HepG2 (cell line): ENCODE results near the gene OR2L3. TPM values are rescaled to one million over a fixed set of nuclear protein-coding genes. Genes with fewer than 3 reads are reported as not detected.

Experiments used
- ATAC-seq: fragments of 200-7000 bp; cut with Tn5 transposase; 3 replicates; pipeline ENCODE4 v1.9.1; 2020; ENCODE audit warnings: mild to moderate bottlenecking, moderate library complexity
- BruUV-seq: library from RNA; stranded (reverse); fragments of 400-500 nt; replicated peaks from 2 replicates; lab custom pipeline; 2021; lab: Mats Ljungman, UMichigan
- CTCF ChIA-PET: fragments of 300-600 bp; formaldehyde crosslinking; extraction: SDS; loops from one replicate; lab custom pipeline; 2021; ENCODE audit warnings: low total read pairs, inconsistent platforms, low intra/inter-chr PET ratio; lab: Yijun Ruan, JAX
- POLR2A ChIA-PET: fragments of 350-600 bp; sonication (Branson Sonifier 250); formaldehyde crosslinking; loops from one replicate; lab custom pipeline; 2020; ENCODE audit warnings: antibody characterized with exemption, inconsistent platforms; lab: Yijun Ruan, JAX
- DNase-seq: peaks from one replicate; pipeline ENCODE4 v3.0.0-alpha.2; 2015; ENCODE audit warnings: low spot score
- FAIRE-seq: peaks from 3 replicates; lab custom pipeline; 2011; peaks lifted over from hg19 to GRCh38; lab: Jason Lieb, UNC
- H2AFZ ChIP-seq: one replicate; pipeline ENCODE4 v1.6.1; 2011; ENCODE audit warnings: low read length, inconsistent platforms
- H3K27ac ChIP-seq: fragments of 300-600 bp; 3 replicates; pipeline ENCODE4 v1.8.0; 2011; ENCODE audit warnings: mixed run types, mild to moderate bottlenecking, mixed read lengths, low read length, inconsistent platforms; ENCODE audit not compliant: insufficient read depth; ENCODE audit errors: extremely low read length
- H3K27me3 ChIP-seq, 2 experiments: fragments of 200-600 bp in 1 of 2; 2 replicates in 1 of 2; 3 replicates in 1 of 2; pipeline versions ENCODE4 v1.6.0 to v1.8.0; 2011; ENCODE audit warnings: low read length in 2 of 2, mild to moderate bottlenecking in 2 of 2, moderate library complexity in 2 of 2, inconsistent platforms in 1 of 2; ENCODE audit not compliant: insufficient read depth in 2 of 2, control insufficient read depth in 1 of 2
- H3K36me3 ChIP-seq, 2 experiments: fragments of 200-600 bp in 1 of 2; replicated peaks in 1 of 2; 2 replicates in 1 of 2; 3 replicates in 1 of 2; pipeline versions ENCODE4 v1.5.1 to v1.8.0; 2011; ENCODE audit warnings: low read length in 2 of 2, inconsistent platforms in 1 of 2; ENCODE audit not compliant: insufficient read depth in 2 of 2, control insufficient read depth in 1 of 2
- H3K4me1 ChIP-seq: 2 replicates; pipeline ENCODE4 v1.5.1; 2012; ENCODE audit warnings: low read length, inconsistent platforms; ENCODE audit not compliant: insufficient read depth
- H3K4me2 ChIP-seq: 2 replicates; pipeline ENCODE4 v1.6.0; 2011; ENCODE audit warnings: low read depth, low read length, inconsistent platforms
- H3K4me3 ChIP-seq, 3 experiments: fragments of 200-600 bp in 1 of 3; sonication (generic), shearing (Covaris generic) in 1 of 3; replicated peaks in 1 of 3; 2 replicates each; pipeline ENCODE4 v1.5.1; 2011 to 2016; ENCODE audit warnings: low read length in 3 of 3, inconsistent platforms in 2 of 3, low read depth in 2 of 3, mild to moderate bottlenecking in 2 of 3, control low read depth in 1 of 3, mixed read lengths in 1 of 3; ENCODE audit not compliant: insufficient read depth in 1 of 3
- H3K79me2 ChIP-seq: one replicate; pipeline ENCODE4 v1.6.1; 2011; ENCODE audit warnings: low read length, inconsistent platforms; ENCODE audit not compliant: insufficient read depth
- H3K9ac ChIP-seq: 2 replicates; pipeline ENCODE4 v1.6.0; 2011; ENCODE audit warnings: mild to moderate bottlenecking, low read depth, low read length, inconsistent platforms; ENCODE audit not compliant: insufficient read depth
- H3K9me3 ChIP-seq: 2 replicates; pipeline ENCODE4 v1.5.1; 2012; ENCODE audit warnings: mild to moderate bottlenecking, low read length
- H4K20me1 ChIP-seq: 2 replicates; pipeline ENCODE4 v1.6.0; 2011; ENCODE audit warnings: inconsistent platforms, mild to moderate bottlenecking, low read length, moderate library complexity; ENCODE audit not compliant: insufficient read depth
- CREM ChIP-seq, 2 experiments: sonication (generic) in 1 of 2; formaldehyde crosslinking in 1 of 2; IDR thresholded peaks; 2 replicates each; pipeline versions ENCODE4 v1.4.0 to v1.6.1; 2016 to 2020; ENCODE audit warnings: antibody characterized with exemption in 1 of 2, mild to moderate bottlenecking in 1 of 2, missing genetic modification reagents in 1 of 2
- MXD4 ChIP-seq: IDR thresholded peaks from 2 replicates; pipeline ENCODE4 v1.6.1; 2016; ENCODE audit warnings: mild to moderate bottlenecking, missing biosample characterization, missing genetic modification reagents
- ZNF607 ChIP-seq: sonication (generic); formaldehyde crosslinking; IDR thresholded peaks from 2 replicates; pipeline ENCODE4 v1.5.1; 2020; ENCODE audit warnings: missing genetic modification reagents, mild to moderate bottlenecking, borderline replicate concordance
- ZNF891 ChIP-seq: sonication (generic); formaldehyde crosslinking; IDR thresholded peaks from 2 replicates; pipeline ENCODE4 v1.5.0; 2020; ENCODE audit warnings: mild to moderate bottlenecking, missing genetic modification reagents
- ZSCAN30 ChIP-seq: sonication (generic); formaldehyde crosslinking; IDR thresholded peaks from 2 replicates; pipeline ENCODE4 v1.5.0; 2020; ENCODE audit warnings: mild to moderate bottlenecking, missing genetic modification reagents
- WGBS: methylation state at CpG from one replicate; pipeline ENCODE4 v1.1.6; 2017; ENCODE audit warnings: low lambda C conversion rate; 5-methylcytosine and 5-hydroxymethylcytosine counted together
- in situ Hi-C: cut with HindIII; loops from 2 replicates; pipeline ENCODE4 v1.10.0; 2017; ENCODE audit warnings: low pct_unique_long_range_greater_than_20kb; ENCODE audit not compliant: extremely low pct_ligation_motif_present
- intact Hi-C: fragments of 100-400 bp; cut with micrococcal nuclease; formaldehyde crosslinking; loops from one replicate; pipeline ENCODE4 v1.10.0; 2022; ENCODE audit not compliant: unreplicated experiment
- polyA plus RNA-seq, 8 experiments: library from polyadenylated mRNA; depleted of rRNA in 3 of 8; stranded (reverse) in 7 of 8; unstranded in 1 of 8; fragments of >200 nt; fragmentation: Illumina TruSeq in 4 of 8; extraction: Trizol in 4 of 8; gene quantifications; 2 replicates each; pipeline versions ENCODE4 v1.2.1 to v1.2.3, GENCODE V29; 2011 to 2016; ENCODE audit warnings: low read depth in 4 of 8, missing spikeins in 1 of 8, mixed read lengths in 1 of 8; ENCODE audit not compliant: insufficient read depth in 1 of 8
- total RNA-seq, 5 experiments: library from RNA; depleted of rRNA; stranded (reverse); fragments of >200 nt; fragmentation: Illumina TruSeq; extraction: Trizol; gene quantifications; 2 replicates each; pipeline ENCODE4 v1.2.3, GENCODE V29; 2016; ENCODE audit warnings: low read depth in 1 of 5
- TF ChIP-seq, protein P1 (sequence below): sonication (generic); formaldehyde crosslinking; IDR thresholded peaks from 2 replicates; pipeline ENCODE4 v1.4.0; 2020; ENCODE audit warnings: missing genetic modification reagents, borderline replicate concordance

The OR2L3 gene
- total and polyA plus RNA-seq, 2 of the 13 experiments (the other 11 are each of a cell fraction or from before 2014, with no cell fraction given) = not detected

DNA sequence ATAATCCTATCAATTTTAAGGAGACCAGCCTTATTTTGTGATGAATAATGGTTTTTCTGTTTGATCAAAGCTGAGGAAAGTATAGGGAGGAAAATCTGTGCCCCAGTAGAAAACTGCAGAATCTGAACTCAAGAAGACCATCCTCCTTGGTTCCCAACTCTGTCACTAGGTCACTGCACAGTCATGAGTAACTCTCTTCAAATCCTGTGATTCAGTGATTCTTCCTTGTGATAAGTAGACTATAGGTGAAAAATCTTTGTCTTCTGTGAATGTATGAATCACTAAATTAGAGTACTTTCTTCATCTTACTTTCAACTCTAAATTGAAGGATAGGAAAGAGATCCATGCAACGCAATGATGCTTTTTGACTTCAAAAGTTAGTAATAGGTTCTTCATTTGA, 46.5 kb upstream of the OR2L3 start:
- TF ChIP-seq, protein P1, sequence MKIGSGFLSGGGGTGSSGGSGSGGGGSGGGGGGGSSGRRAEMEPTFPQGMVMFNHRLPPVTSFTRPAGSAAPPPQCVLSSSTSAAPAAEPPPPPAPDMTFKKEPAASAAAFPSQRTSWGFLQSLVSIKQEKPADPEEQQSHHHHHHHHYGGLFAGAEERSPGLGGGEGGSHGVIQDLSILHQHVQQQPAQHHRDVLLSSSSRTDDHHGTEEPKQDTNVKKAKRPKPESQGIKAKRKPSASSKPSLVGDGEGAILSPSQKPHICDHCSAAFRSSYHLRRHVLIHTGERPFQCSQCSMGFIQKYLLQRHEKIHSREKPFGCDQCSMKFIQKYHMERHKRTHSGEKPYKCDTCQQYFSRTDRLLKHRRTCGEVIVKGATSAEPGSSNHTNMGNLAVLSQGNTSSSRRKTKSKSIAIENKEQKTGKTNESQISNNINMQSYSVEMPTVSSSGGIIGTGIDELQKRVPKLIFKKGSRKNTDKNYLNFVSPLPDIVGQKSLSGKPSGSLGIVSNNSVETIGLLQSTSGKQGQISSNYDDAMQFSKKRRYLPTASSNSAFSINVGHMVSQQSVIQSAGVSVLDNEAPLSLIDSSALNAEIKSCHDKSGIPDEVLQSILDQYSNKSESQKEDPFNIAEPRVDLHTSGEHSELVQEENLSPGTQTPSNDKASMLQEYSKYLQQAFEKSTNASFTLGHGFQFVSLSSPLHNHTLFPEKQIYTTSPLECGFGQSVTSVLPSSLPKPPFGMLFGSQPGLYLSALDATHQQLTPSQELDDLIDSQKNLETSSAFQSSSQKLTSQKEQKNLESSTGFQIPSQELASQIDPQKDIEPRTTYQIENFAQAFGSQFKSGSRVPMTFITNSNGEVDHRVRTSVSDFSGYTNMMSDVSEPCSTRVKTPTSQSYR (CRISPR knock-in tag) = no peak
- no peak for TF ChIP-seq CREM (IDR thresholded peaks at IDR 0.05)
- no peak for TF ChIP-seq CREM (CRISPR knock-in tag; IDR thresholded peaks at IDR 0.05)
- no peak for TF ChIP-seq MXD4 (CRISPR knock-in tag)
- no peak for TF ChIP-seq ZNF607 (CRISPR knock-in tag)
- no peak for TF ChIP-seq ZNF891 (CRISPR knock-in tag)
- no peak for TF ChIP-seq ZSCAN30 (CRISPR knock-in tag)
- no peaks in the 10 kb centered on the region for H4K20me1 ChIP-seq
- H3K4me1 ChIP-seq = no peaks in the 10 kb centered on the region
- ChIA-PET CTCF (no interaction called here), POLR2A (no interaction called here)
- H3K36me3 ChIP-seq = no peaks in the 10 kb centered on the region
- BruUV-seq = no TSS peak
- H3K79me2 ChIP-seq = no peaks in the 10 kb centered on the region
- no peak overlapping the region for H3K9ac ChIP-seq
- ATAC-seq (no peak), DNase-seq (no peak), FAIRE-seq (no peak)
- no peak overlapping the region for H2AFZ ChIP-seq
- peaks cover 77% of the 10 kb centered on the region for H3K9me3 ChIP-seq
- 4% methylated on average over 1 of the region's 1 CpG for WGBS
- no peak overlapping the region for H3K4me2 ChIP-seq
- no peaks in the 10 kb centered on the region for H3K27me3 ChIP-seq
- intact Hi-C loops = no loop called here
- H3K4me3 ChIP-seq = no peak overlapping the region
- no peak overlapping the region for H3K27ac ChIP-seq
- in situ Hi-C loops = no loop called here
